GM12878 (cell line): Measurements from ENCODE around the gene ADAMTS4. TPM values are rescaled to one million over a fixed set of nuclear protein-coding genes. Genes with fewer than 3 reads are reported as not detected.

ENCODE experiments used
- ASH2L ChIP-seq: fragments of 300-600, 200-600 bp; sonication (generic); IDR thresholded peaks from 2 replicates; pipeline ENCODE4 v1.6.1; 2017; ENCODE audit warnings: low read depth, mild to moderate bottlenecking, borderline replicate concordance
- CBX5 ChIP-seq: sonication (generic); IDR thresholded peaks from 2 replicates; pipeline ENCODE4 v1.6.1; 2016; ENCODE audit warnings: low read depth, moderate library complexity, mild to moderate bottlenecking, inconsistent platforms
- CHD4 ChIP-seq: fragments of 200-600 bp; sonication (generic); IDR thresholded peaks from 2 replicates; pipeline ENCODE4 v1.6.1; 2016; ENCODE audit warnings: mild to moderate bottlenecking
- EED ChIP-seq: sonication (generic); IDR thresholded peaks from 2 replicates; pipeline ENCODE4 v1.6.1; 2016; ENCODE audit warnings: antibody characterized with exemption, low read depth
- EP300 ChIP-seq, 2 experiments: fragments of 150-350 bp in 1 of 2; IDR thresholded peaks; 2 replicates each; pipeline ENCODE4 v1.6.1; 2011 to 2012; ENCODE audit warnings: low read depth in 2 of 2, low read length in 2 of 2, borderline replicate concordance in 1 of 2, improper control_type of control experiment in 1 of 2, inconsistent platforms in 1 of 2; ENCODE audit not compliant: control insufficient read depth in 1 of 2
- FOS ChIP-seq: IDR thresholded peaks from 3 replicates; pipeline ENCODE4 v1.6.1; 2011; ENCODE audit warnings: borderline replicate concordance; ENCODE audit not compliant: insufficient read length; ENCODE audit errors: extremely low read depth
- MTA2 ChIP-seq: fragments of 450-650 bp; IDR thresholded peaks from 2 replicates; pipeline ENCODE4 v1.6.1; 2016; ENCODE audit warnings: low read depth, mild to moderate bottlenecking, moderate library complexity
- NR2C2 ChIP-seq: IDR thresholded peaks from 2 replicates; pipeline ENCODE4 v1.6.1; 2011; ENCODE audit warnings: borderline replicate concordance, low read depth; ENCODE audit not compliant: control insufficient read depth, insufficient read length
- SIX5 ChIP-seq: IDR thresholded peaks from 2 replicates; pipeline ENCODE4 v1.6.1; 2011; ENCODE audit warnings: mild to moderate bottlenecking, low read depth, low read length, moderate library complexity; ENCODE audit not compliant: severe bottlenecking
- SP1 ChIP-seq: IDR thresholded peaks from one replicate; pipeline ENCODE4 v1.6.1; 2011; ENCODE audit warnings: low read depth, low read length
- SUPT20H ChIP-seq: IDR thresholded peaks from 2 replicates; pipeline ENCODE4 v1.6.1; 2011; ENCODE audit warnings: low read depth, mild to moderate bottlenecking, low read length, moderate library complexity, borderline replicate concordance; ENCODE audit not compliant: control insufficient read depth
- TAF1 ChIP-seq: IDR thresholded peaks from 2 replicates; pipeline ENCODE4 v1.6.1; 2011; ENCODE audit warnings: mild to moderate bottlenecking, low read depth, low read length, borderline replicate concordance
- TARDBP ChIP-seq: IDR thresholded peaks from 2 replicates; pipeline ENCODE4 v1.6.1; 2016; ENCODE audit warnings: borderline replicate concordance
- TCF3 ChIP-seq: IDR thresholded peaks from 2 replicates; pipeline ENCODE4 v1.6.1; 2012; ENCODE audit warnings: low read depth, mild to moderate bottlenecking, low read length, borderline replicate concordance; ENCODE audit not compliant: insufficient read depth
- ZNF217 ChIP-seq: fragments of 450-650 bp; IDR thresholded peaks from 2 replicates; pipeline ENCODE4 v1.6.1; 2017; ENCODE audit warnings: antibody characterized with exemption, mild to moderate bottlenecking
- ZNF24 ChIP-seq: fragments of 450-650 bp; IDR thresholded peaks from 2 replicates; pipeline ENCODE4 v1.6.1; 2017; ENCODE audit warnings: antibody characterized with exemption, mild to moderate bottlenecking
- ZNF384 ChIP-seq: IDR thresholded peaks from 2 replicates; pipeline ENCODE4 v1.6.1; 2012; ENCODE audit warnings: low read depth, mild to moderate bottlenecking, low read length, improper control_type of control experiment, borderline replicate concordance
- polyA plus RNA-seq, 11 experiments: library from polyadenylated mRNA; depleted of rRNA in 4 of 11; unstranded in 6 of 11; stranded (reverse) in 5 of 11; fragments of >200 nt; fragmentation: Nextera tagmentation in 4 of 11; fragmentation: Illumina TruSeq in 1 of 11; extraction: Ambion mirVana in 4 of 11; extraction: Trizol in 1 of 11; gene quantifications; 1 replicate in 1 of 11; 2 replicates in 10 of 11; pipeline versions ENCODE4 v1.2.1 to v1.2.3, GENCODE V29; 2011 to 2016; ENCODE audit warnings: inconsistent platforms in 2 of 11, missing spikeins in 2 of 11, low read depth in 1 of 11
- total RNA-seq, 4 experiments: library from RNA; depleted of rRNA in 3 of 4; stranded (reverse); fragments of >200 nt in 3 of 4; fragmentation: Illumina TruSeq in 1 of 4; extraction: Trizol in 1 of 4; gene quantifications; 2 replicates each; pipeline versions ENCODE4 v1.2.1 to v1.2.3, GENCODE V29; 2013 to 2021
- TF ChIP-seq, protein P1 (sequence below), 3 experiments: IDR thresholded peaks in 2 of 3; conservative IDR thresholded peaks in 1 of 3; 2 replicates each; pipeline ENCODE4 v1.5.1; 2011; ENCODE audit warnings: low read depth in 3 of 3, low read length in 3 of 3, mild to moderate bottlenecking in 3 of 3, control low read depth in 2 of 3, moderate library complexity in 2 of 3, inconsistent platforms in 1 of 3, mixed read lengths in 1 of 3; ENCODE audit not compliant: control insufficient read depth in 2 of 3, insufficient read depth in 1 of 3; ENCODE audit errors: extremely low read depth in 1 of 3
- TF ChIP-seq, protein P2 (sequence below): fragments of 150-350 bp; IDR thresholded peaks from 2 replicates; pipeline ENCODE4 v1.6.1; 2016; ENCODE audit warnings: low read depth, low read length
- TF ChIP-seq, protein P3 (sequence below): IDR thresholded peaks from 2 replicates; pipeline ENCODE4 v1.6.1; 2012; ENCODE audit warnings: low read depth, low read length, improper control_type of control experiment
- TF ChIP-seq, protein P4 (sequence below): fragments of 450-650 bp; IDR thresholded peaks from 2 replicates; pipeline ENCODE4 v1.6.1; 2017; ENCODE audit warnings: antibody characterized with exemption, mild to moderate bottlenecking, moderate library complexity

The ADAMTS4 gene
- total and polyA plus RNA-seq, 10 of the 15 experiments (the other 5 are each of a cell fraction or from before 2014, with no cell fraction given) = 0.01 to 0.13 (median 0.05) TPM; not detected in 2

DNA sequence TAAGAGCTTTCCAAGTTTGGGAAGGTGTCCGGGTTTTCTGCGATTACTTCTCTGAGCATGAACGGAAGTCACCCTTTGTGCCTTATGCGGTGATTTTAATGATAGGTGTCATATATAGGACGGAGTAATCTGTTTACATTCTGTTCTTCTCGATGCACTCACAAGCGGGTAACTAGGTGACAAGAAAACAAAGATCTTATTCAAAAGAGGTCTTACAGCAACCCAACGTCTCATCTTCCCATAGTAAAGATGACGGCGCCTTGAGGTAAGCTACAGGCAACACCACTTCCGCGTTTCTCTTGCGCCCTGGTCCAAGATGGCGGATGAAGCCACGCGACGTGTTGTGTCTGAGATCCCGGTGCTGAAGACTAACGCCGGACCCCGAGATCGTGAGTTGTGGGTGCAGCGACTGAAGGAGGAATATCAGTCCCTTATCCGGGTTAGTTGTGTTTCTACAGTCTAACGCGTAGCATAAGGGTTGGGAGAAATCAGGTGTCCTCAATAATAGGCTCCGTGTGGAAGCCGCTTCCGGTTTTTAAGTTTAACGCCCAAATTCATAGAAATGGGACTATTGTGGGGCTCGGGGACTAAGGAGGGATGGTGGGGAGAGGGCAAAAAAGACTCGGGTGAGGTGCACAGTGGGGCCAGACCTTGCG lies 45.0 kb downstream of the ADAMTS4 start, which contains the start of gene UFC1 (continued):
- TF ChIP-seq, protein P1, sequence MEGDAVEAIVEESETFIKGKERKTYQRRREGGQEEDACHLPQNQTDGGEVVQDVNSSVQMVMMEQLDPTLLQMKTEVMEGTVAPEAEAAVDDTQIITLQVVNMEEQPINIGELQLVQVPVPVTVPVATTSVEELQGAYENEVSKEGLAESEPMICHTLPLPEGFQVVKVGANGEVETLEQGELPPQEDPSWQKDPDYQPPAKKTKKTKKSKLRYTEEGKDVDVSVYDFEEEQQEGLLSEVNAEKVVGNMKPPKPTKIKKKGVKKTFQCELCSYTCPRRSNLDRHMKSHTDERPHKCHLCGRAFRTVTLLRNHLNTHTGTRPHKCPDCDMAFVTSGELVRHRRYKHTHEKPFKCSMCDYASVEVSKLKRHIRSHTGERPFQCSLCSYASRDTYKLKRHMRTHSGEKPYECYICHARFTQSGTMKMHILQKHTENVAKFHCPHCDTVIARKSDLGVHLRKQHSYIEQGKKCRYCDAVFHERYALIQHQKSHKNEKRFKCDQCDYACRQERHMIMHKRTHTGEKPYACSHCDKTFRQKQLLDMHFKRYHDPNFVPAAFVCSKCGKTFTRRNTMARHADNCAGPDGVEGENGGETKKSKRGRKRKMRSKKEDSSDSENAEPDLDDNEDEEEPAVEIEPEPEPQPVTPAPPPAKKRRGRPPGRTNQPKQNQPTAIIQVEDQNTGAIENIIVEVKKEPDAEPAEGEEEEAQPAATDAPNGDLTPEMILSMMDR (IDR thresholded peaks at IDR 0.05 in 2 of 3, conservative IDR thresholded peaks at IDR 0.05 in 1 of 3; ENCODE audit: control insufficient read depth in 2 of 3, extremely low read depth in 1 of 3, insufficient read depth in 1 of 3, low read depth in 3 of 3, low read length in 3 of 3) = no peak
- TF ChIP-seq TCF3 (no peak), CBX5 (no peak), ZNF217 (no peak), SIX5 (peak; percentile 75), MTA2 (0 out of 2 replicates have a peak, but pooled peaks have one; percentile 13), ZNF24 (no peak), SUPT20H (no peak), EP300 (IDR thresholded peaks at IDR 0.05; ENCODE audit: borderline replicate concordance in 1 of 2, control insufficient read depth in 1 of 2, low read depth in 2 of 2, low read length in 2 of 2) (no peak), SP1 (no peak), CHD4 (no peak), ZNF384 (no peak), TARDBP (peak; percentile 70; the same call in 1 of the 2 replicates), NR2C2 (no peak), EED (no peak), TAF1 (peak; percentile 96), FOS (no peak), ASH2L (peak; percentile 59; the same call in 1 of the 2 replicates)
- TF ChIP-seq, protein P2, sequence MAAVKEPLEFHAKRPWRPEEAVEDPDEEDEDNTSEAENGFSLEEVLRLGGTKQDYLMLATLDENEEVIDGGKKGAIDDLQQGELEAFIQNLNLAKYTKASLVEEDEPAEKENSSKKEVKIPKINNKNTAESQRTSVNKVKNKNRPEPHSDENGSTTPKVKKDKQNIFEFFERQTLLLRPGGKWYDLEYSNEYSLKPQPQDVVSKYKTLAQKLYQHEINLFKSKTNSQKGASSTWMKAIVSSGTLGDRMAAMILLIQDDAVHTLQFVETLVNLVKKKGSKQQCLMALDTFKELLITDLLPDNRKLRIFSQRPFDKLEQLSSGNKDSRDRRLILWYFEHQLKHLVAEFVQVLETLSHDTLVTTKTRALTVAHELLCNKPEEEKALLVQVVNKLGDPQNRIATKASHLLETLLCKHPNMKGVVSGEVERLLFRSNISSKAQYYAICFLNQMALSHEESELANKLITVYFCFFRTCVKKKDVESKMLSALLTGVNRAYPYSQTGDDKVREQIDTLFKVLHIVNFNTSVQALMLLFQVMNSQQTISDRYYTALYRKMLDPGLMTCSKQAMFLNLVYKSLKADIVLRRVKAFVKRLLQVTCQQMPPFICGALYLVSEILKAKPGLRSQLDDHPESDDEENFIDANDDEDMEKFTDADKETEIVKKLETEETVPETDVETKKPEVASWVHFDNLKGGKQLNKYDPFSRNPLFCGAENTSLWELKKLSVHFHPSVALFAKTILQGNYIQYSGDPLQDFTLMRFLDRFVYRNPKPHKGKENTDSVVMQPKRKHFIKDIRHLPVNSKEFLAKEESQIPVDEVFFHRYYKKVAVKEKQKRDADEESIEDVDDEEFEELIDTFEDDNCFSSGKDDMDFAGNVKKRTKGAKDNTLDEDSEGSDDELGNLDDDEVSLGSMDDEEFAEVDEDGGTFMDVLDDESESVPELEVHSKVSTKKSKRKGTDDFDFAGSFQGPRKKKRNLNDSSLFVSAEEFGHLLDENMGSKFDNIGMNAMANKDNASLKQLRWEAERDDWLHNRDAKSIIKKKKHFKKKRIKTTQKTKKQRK = no peak
- TF ChIP-seq, protein P3, sequence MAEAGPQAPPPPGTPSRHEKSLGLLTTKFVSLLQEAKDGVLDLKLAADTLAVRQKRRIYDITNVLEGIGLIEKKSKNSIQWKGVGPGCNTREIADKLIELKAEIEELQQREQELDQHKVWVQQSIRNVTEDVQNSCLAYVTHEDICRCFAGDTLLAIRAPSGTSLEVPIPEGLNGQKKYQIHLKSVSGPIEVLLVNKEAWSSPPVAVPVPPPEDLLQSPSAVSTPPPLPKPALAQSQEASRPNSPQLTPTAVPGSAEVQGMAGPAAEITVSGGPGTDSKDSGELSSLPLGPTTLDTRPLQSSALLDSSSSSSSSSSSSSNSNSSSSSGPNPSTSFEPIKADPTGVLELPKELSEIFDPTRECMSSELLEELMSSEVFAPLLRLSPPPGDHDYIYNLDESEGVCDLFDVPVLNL = no peak
- TF ChIP-seq, protein P4, sequence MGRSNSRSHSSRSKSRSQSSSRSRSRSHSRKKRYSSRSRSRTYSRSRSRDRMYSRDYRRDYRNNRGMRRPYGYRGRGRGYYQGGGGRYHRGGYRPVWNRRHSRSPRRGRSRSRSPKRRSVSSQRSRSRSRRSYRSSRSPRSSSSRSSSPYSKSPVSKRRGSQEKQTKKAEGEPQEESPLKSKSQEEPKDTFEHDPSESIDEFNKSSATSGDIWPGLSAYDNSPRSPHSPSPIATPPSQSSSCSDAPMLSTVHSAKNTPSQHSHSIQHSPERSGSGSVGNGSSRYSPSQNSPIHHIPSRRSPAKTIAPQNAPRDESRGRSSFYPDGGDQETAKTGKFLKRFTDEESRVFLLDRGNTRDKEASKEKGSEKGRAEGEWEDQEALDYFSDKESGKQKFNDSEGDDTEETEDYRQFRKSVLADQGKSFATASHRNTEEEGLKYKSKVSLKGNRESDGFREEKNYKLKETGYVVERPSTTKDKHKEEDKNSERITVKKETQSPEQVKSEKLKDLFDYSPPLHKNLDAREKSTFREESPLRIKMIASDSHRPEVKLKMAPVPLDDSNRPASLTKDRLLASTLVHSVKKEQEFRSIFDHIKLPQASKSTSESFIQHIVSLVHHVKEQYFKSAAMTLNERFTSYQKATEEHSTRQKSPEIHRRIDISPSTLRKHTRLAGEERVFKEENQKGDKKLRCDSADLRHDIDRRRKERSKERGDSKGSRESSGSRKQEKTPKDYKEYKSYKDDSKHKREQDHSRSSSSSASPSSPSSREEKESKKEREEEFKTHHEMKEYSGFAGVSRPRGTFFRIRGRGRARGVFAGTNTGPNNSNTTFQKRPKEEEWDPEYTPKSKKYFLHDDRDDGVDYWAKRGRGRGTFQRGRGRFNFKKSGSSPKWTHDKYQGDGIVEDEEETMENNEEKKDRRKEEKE = no peak
